K562 (cell line): ENCODE measurements around the gene SLC22A16. TPM values are rescaled to one million over a fixed set of nuclear protein-coding genes. Genes with fewer than 3 reads are reported as not detected.
"Not testable (repeated sequence)": the region's sequence is repeated elsewhere in the genome, so short reads cannot be mapped to it uniquely, and the experiment has no call there.

Experiments used
- ATAC-seq: fragments of 200-7000 bp; cut with Tn5 transposase; 3 replicates; pipeline ENCODE4 v1.9.1; 2020; ENCODE audit warnings: moderate library complexity
- BruUV-seq: library from RNA; stranded (reverse); fragments of 400-500 nt; replicated peaks from 2 replicates; lab custom pipeline; 2021; lab: Mats Ljungman, UMichigan
- CTCF ChIA-PET: fragments of 300-600 bp; formaldehyde crosslinking; extraction: SDS; loops from one replicate; lab custom pipeline; 2021; ENCODE audit warnings: low intra/inter-chr PET ratio; lab: Yijun Ruan, JAX
- POLR2A ChIA-PET: fragments of 300-600, 350-650 bp; sonication (Branson Sonifier 250); formaldehyde crosslinking; extraction: SDS; loops from one replicate; lab custom pipeline; 2021; ENCODE audit warnings: antibody characterized with exemption, inconsistent platforms; lab: Yijun Ruan, JAX
- DNase-seq, 4 experiments: peaks; one replicate each; pipeline versions ENCODE4 v3.0.0 to v3.0.0-alpha.2; 2011 to 2018; ENCODE audit warnings: low spot score in 3 of 4, mixed read lengths in 3 of 4; ENCODE audit errors: extremely low read depth in 1 of 4
- FAIRE-seq: peaks from 2 replicates; lab custom pipeline; 2011; peaks lifted over from hg19 to GRCh38; lab: Jason Lieb, UNC
- H2AFZ ChIP-seq: 2 replicates; pipeline ENCODE4 v1.6.0; 2011; ENCODE audit warnings: low read depth, low read length, control low read depth, inconsistent platforms
- H3K27ac ChIP-seq: fragments of 200-600 bp; 3 replicates; pipeline ENCODE4 v1.8.0; 2011; ENCODE audit warnings: low read depth, mild to moderate bottlenecking, control low read depth, inconsistent platforms, low read length, moderate library complexity, mixed read lengths; ENCODE audit errors: extremely low read depth
- H3K27me3 ChIP-seq, 2 experiments: fragments of 300-600 bp in 1 of 2; 2 replicates in 1 of 2; 3 replicates in 1 of 2; pipeline versions ENCODE4 v1.6.0 to v1.8.0; 2011; ENCODE audit warnings: inconsistent platforms in 2 of 2, low read length in 2 of 2, mild to moderate bottlenecking in 1 of 2, mixed read lengths in 1 of 2, moderate library complexity in 1 of 2; ENCODE audit not compliant: control insufficient read depth in 2 of 2, insufficient read depth in 2 of 2
- H3K36me3 ChIP-seq: fragments of 300-600 bp; 3 replicates; pipeline ENCODE4 v1.8.0; 2011; ENCODE audit warnings: mild to moderate bottlenecking, low read length, inconsistent platforms; ENCODE audit not compliant: control insufficient read depth, insufficient read depth
- H3K4me1 ChIP-seq, 2 experiments: fragments of 200-600 bp in 1 of 2; replicated peaks in 1 of 2; 2 replicates in 1 of 2; 3 replicates in 1 of 2; pipeline versions ENCODE4 v1.5.1 to v1.8.0; 2011; ENCODE audit warnings: inconsistent platforms in 2 of 2, low read length in 2 of 2, mild to moderate bottlenecking in 1 of 2, mixed read lengths in 1 of 2, moderate library complexity in 1 of 2; ENCODE audit not compliant: control insufficient read depth in 2 of 2, insufficient read depth in 2 of 2
- H3K4me2 ChIP-seq: 2 replicates; pipeline ENCODE4 v1.6.1; 2011; ENCODE audit warnings: low read length, control low read depth, inconsistent platforms, mixed read lengths; ENCODE audit not compliant: insufficient read depth
- H3K4me3 ChIP-seq: fragments of 200-600 bp; sonication (generic), shearing (Covaris generic); 2 replicates; pipeline ENCODE4 v1.5.1; 2016; ENCODE audit warnings: control low read depth, inconsistent platforms
- H3K79me2 ChIP-seq: fragments of 200-600 bp; 3 replicates; pipeline ENCODE4 v1.8.0; 2011; ENCODE audit warnings: low read length, inconsistent platforms; ENCODE audit not compliant: control insufficient read depth, insufficient read depth
- H3K9ac ChIP-seq, 2 experiments: 2 replicates each; pipeline versions ENCODE4 v1.6.0 to v1.6.1; 2011; ENCODE audit warnings: low read depth in 2 of 2, low read length in 2 of 2, control low read depth in 1 of 2, inconsistent platforms in 1 of 2, mild to moderate bottlenecking in 1 of 2, mixed read lengths in 1 of 2; ENCODE audit not compliant: insufficient read depth in 1 of 2
- H3K9me1 ChIP-seq: one replicate; pipeline ENCODE4 v1.6.0; 2011; ENCODE audit warnings: inconsistent platforms, mild to moderate bottlenecking, low read length, moderate library complexity; ENCODE audit not compliant: control insufficient read depth, insufficient read depth
- H3K9me3 ChIP-seq: replicated peaks from 2 replicates; pipeline ENCODE4 v1.5.1; 2011; ENCODE audit warnings: low read depth, low read length, inconsistent platforms; ENCODE audit not compliant: control insufficient read depth, insufficient read depth
- H4K20me1 ChIP-seq: replicated peaks from 2 replicates; pipeline ENCODE4 v1.6.1; 2011; ENCODE audit warnings: low read length, inconsistent platforms, mixed read lengths; ENCODE audit not compliant: control insufficient read depth, insufficient read depth
- BACH1 ChIP-seq: fragments of 200-800 bp; sonication (Bioruptor generic); IDR thresholded peaks from 2 replicates; pipeline ENCODE4 v1.6.1; 2016; ENCODE audit warnings: missing genetic modification characterization, missing compliant biosample characterization
- DDX20 ChIP-seq: fragments of 450-650 bp; IDR thresholded peaks from 2 replicates; pipeline ENCODE4 v1.6.1; 2016; ENCODE audit warnings: missing genetic modification characterization, low read depth, mild to moderate bottlenecking, missing compliant biosample characterization, moderate library complexity
- DMBX1 ChIP-seq: fragments of 250-450 bp; sonication (Bioruptor Pico); IDR thresholded peaks from 2 replicates; pipeline ENCODE4 v1.8.0; 2022; ENCODE audit warnings: inconsistent platforms, mild to moderate bottlenecking, moderate library complexity, borderline replicate concordance
- ILK ChIP-seq: fragments of 450-650 bp; IDR thresholded peaks from 2 replicates; pipeline ENCODE4 v1.6.1; 2016; ENCODE audit warnings: missing genetic modification characterization, low read depth, mild to moderate bottlenecking, missing compliant biosample characterization, moderate library complexity, borderline replicate concordance
- NR2C1 ChIP-seq, 2 experiments: fragments of 450-650 bp; IDR thresholded peaks; 2 replicates each; pipeline ENCODE4 v1.6.1; 2017; ENCODE audit warnings: mild to moderate bottlenecking in 2 of 2, antibody characterized with exemption in 1 of 2, inconsistent platforms in 1 of 2, missing compliant biosample characterization in 1 of 2, missing genetic modification characterization in 1 of 2
- PTTG1 ChIP-seq: fragments of 450-650 bp; IDR thresholded peaks from 2 replicates; pipeline ENCODE4 v1.6.1; 2016; ENCODE audit warnings: low read depth, mild to moderate bottlenecking, missing genetic modification characterization, missing compliant biosample characterization
- YY1 ChIP-seq, 3 experiments: IDR thresholded peaks; 2 replicates each; pipeline ENCODE4 v1.6.1; 2011; ENCODE audit warnings: low read length in 2 of 3, mild to moderate bottlenecking in 2 of 3, moderate library complexity in 2 of 3, borderline replicate concordance in 1 of 3, control low read depth in 1 of 3, low read depth in 1 of 3; ENCODE audit not compliant: insufficient read depth in 3 of 3, insufficient replicate concordance in 2 of 3, control insufficient read depth in 1 of 3, insufficient read length in 1 of 3; ENCODE audit errors: extremely low read depth in 1 of 3
- ZKSCAN8 ChIP-seq: fragments of 200-800 bp; sonication (Bioruptor generic); IDR thresholded peaks from 2 replicates; pipeline ENCODE4 v1.6.1; 2016; ENCODE audit warnings: missing genetic modification characterization, missing compliant biosample characterization
- ZNF584 ChIP-seq: fragments of 200-800 bp; sonication (Bioruptor generic); IDR thresholded peaks from 2 replicates; pipeline ENCODE4 v1.6.1; 2016; ENCODE audit warnings: low read depth, mild to moderate bottlenecking, missing genetic modification characterization, missing compliant biosample characterization
- ZNF589 ChIP-seq: fragments of 200-800 bp; sonication (Bioruptor generic); IDR thresholded peaks from 2 replicates; pipeline ENCODE4 v1.6.1; 2016; ENCODE audit warnings: low read depth, missing genetic modification characterization, missing compliant biosample characterization
- ZNF766 ChIP-seq: fragments of 200-800 bp; sonication (Bioruptor generic); conservative IDR thresholded peaks from 2 replicates; pipeline ENCODE4 v1.6.1; 2016; ENCODE audit warnings: missing genetic modification characterization, missing compliant biosample characterization
- WGBS: fragments of 100-300 bp; shearing (Covaris generic); methylation state at CpG from one replicate; pipeline ENCODE4 v1.1.6; 2016; ENCODE audit warnings: low coverage, mixed read lengths; ENCODE audit not compliant: insufficient coverage; ENCODE audit errors: missing lambda C conversion rate; 5-methylcytosine and 5-hydroxymethylcytosine counted together
- in situ Hi-C: fragments of 300-500 bp; cut with MboI; formaldehyde crosslinking; loops from 4 replicates; pipeline ENCODE4 v1.15.0; 2018; ENCODE audit warnings: inconsistent platforms, mixed read lengths
- intact Hi-C: fragments of 100-400 bp; cut with micrococcal nuclease; formaldehyde crosslinking; loops from 2 replicates; pipeline ENCODE4 v1.14.2; 2022
- polyA plus RNA-seq, 8 experiments: library from polyadenylated mRNA; depleted of rRNA in 4 of 8; stranded (reverse) in 5 of 8; unstranded in 3 of 8; fragments of >200 nt; fragmentation: Nextera tagmentation in 2 of 8; fragmentation: Illumina TruSeq in 1 of 8; extraction: Ambion mirVana in 2 of 8; extraction: Trizol in 1 of 8; gene quantifications; 2 replicates each; pipeline versions ENCODE4 v1.2.1 to v1.2.3, GENCODE V29; 2011 to 2014; ENCODE audit warnings: inconsistent platforms in 1 of 8, missing spikeins in 1 of 8
- total RNA-seq, 7 experiments: library from RNA; depleted of rRNA in 6 of 7; stranded (reverse); fragments of >200 nt in 6 of 7; fragmentation: Illumina TruSeq in 2 of 7; extraction: Trizol in 2 of 7; gene quantifications; 2 replicates each; pipeline versions ENCODE4 v1.2.1 to v1.2.3, GENCODE V29; 2011 to 2021; ENCODE audit warnings: low replicate concordance in 1 of 7
- TF ChIP-seq, protein P1 (sequence below), 2 experiments: fragments of 200-800 bp in 1 of 2; sonication (Bioruptor generic) in 1 of 2; sonication (generic) in 1 of 2; formaldehyde crosslinking in 1 of 2; IDR thresholded peaks in 1 of 2; conservative IDR thresholded peaks in 1 of 2; 2 replicates each; pipeline versions ENCODE4 v1.5.0 to v1.6.1; 2016 to 2020; ENCODE audit warnings: missing compliant biosample characterization in 1 of 2, missing genetic modification characterization in 1 of 2, missing genetic modification reagents in 1 of 2
- TF ChIP-seq, protein P2 (sequence below): fragments of 450-650 bp; conservative IDR thresholded peaks from 2 replicates; pipeline ENCODE4 v1.6.1; 2016; ENCODE audit warnings: missing genetic modification characterization, low read depth, mild to moderate bottlenecking, missing compliant biosample characterization, moderate library complexity
- TF ChIP-seq, protein P3 (sequence below), 3 experiments: fragments of 200-800 bp in 1 of 3; sonication (Bioruptor generic) in 1 of 3; sonication (generic) in 1 of 3; formaldehyde crosslinking in 1 of 3; IDR thresholded peaks; 2 replicates each; pipeline versions ENCODE4 v1.6.1 to v1.8.0; 2016 to 2022; ENCODE audit warnings: mild to moderate bottlenecking in 2 of 3, missing compliant biosample characterization in 2 of 3, missing genetic modification characterization in 2 of 3, missing genetic modification reagents in 1 of 3

SLC22A16 gene
- total and polyA plus RNA-seq, 9 of the 15 experiments (the other 6 are each of a cell fraction or from before 2014, with no cell fraction given), result not detected

DNA sequence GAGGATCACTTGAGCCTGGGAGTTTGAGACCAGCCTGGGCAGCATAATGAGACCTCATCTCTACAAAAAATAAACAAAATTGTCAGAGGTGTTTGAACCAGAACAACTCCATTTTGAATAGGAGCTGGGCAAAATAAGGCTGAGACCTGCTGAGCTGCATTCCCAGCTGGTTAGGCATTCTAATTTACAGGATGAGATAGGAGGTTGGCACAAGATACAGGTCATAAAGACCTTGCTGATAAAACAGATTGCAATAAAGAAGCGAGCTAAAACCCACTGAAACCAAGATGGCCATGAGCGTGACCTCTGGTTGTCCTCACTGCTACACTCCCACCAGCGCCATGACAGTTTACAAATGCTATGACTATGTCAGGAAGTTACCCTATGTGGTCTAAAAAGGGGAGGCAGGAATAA is 11.6 kb upstream of the SLC22A16 start:
- H3K4me3 ChIP-seq; H3K27me3 ChIP-seq; ATAC-seq; H3K4me2 ChIP-seq; BruUV-seq; CTCF ChIA-PET; H3K9ac ChIP-seq; H3K9me3 ChIP-seq; H3K9me1 ChIP-seq; intact Hi-C loops; POLR2A ChIA-PET; H4K20me1 ChIP-seq; H3K79me2 ChIP-seq; H3K36me3 ChIP-seq; H3K27ac ChIP-seq; in situ Hi-C loops; H3K4me1 ChIP-seq; DNase-seq; TF ChIP-seq NR2C1 (IDR thresholded peaks at IDR 0.05): not testable (repeated sequence)
- 8% methylated on average over 3 of the region's 3 CpGs for WGBS
- peak; percentile 32 for FAIRE-seq
- peak overlapping the region; percentile 6; the same call in 1 of the 2 replicates for H2AFZ ChIP-seq
- TF ChIP-seq, protein P1, sequence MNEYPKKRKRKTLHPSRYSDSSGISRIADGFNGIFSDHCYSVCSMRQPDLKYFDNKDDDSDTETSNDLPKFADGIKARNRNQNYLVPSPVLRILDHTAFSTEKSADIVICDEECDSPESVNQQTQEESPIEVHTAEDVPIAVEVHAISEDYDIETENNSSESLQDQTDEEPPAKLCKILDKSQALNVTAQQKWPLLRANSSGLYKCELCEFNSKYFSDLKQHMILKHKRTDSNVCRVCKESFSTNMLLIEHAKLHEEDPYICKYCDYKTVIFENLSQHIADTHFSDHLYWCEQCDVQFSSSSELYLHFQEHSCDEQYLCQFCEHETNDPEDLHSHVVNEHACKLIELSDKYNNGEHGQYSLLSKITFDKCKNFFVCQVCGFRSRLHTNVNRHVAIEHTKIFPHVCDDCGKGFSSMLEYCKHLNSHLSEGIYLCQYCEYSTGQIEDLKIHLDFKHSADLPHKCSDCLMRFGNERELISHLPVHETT (CRISPR knock-in tag; conservative IDR thresholded peaks at IDR 0.05 in 1 of 2, IDR thresholded peaks at IDR 0.05 in 1 of 2), result 0 out of 4 replicates have a peak, but pooled peaks of 1 of the 2 experiments have one; percentile 58
- TF ChIP-seq ZNF584 (CRISPR knock-in tag) (0 out of 2 replicates have a peak, but pooled peaks have one; percentile 59), NR2C1 (tag; IDR thresholded peaks at IDR 0.05) (peak; percentile 44; the same call in 1 of the 2 replicates), BACH1 (tag) (0 out of 2 replicates have a peak, but pooled peaks have one; percentile 37), ZKSCAN8 (CRISPR knock-in tag) (0 out of 2 replicates have a peak, but pooled peaks have one; percentile 59), DMBX1 (peak; percentile 48; the same call in 1 of the 2 replicates), YY1 (IDR thresholded peaks at IDR 0.05; ENCODE audit: borderline replicate concordance in 1 of 3, control insufficient read depth in 1 of 3, extremely low read depth in 1 of 3, insufficient read depth in 3 of 3, insufficient read length in 1 of 3, insufficient replicate concordance in 2 of 3, low read depth in 1 of 3, low read length in 2 of 3) (peak in 1 of 3 experiments; percentile 41), PTTG1 (0 out of 2 replicates have a peak, but pooled peaks have one; percentile 59), ZNF766 (CRISPR knock-in tag) (0 out of 2 replicates have a peak, but pooled peaks have one; percentile 22), ZNF589 (CRISPR knock-in tag) (0 out of 2 replicates have a peak, but pooled peaks have one; percentile 65), ILK (tag) (peak; percentile 62; the same call in 1 of the 2 replicates), DDX20 (0 out of 2 replicates have a peak, but pooled peaks have one; percentile 47)
- TF ChIP-seq, protein P2, sequence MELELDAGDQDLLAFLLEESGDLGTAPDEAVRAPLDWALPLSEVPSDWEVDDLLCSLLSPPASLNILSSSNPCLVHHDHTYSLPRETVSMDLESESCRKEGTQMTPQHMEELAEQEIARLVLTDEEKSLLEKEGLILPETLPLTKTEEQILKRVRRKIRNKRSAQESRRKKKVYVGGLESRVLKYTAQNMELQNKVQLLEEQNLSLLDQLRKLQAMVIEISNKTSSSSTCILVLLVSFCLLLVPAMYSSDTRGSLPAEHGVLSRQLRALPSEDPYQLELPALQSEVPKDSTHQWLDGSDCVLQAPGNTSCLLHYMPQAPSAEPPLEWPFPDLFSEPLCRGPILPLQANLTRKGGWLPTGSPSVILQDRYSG (tag), result 0 out of 2 replicates have a peak, but pooled peaks have one; percentile 60
- TF ChIP-seq, protein P3, sequence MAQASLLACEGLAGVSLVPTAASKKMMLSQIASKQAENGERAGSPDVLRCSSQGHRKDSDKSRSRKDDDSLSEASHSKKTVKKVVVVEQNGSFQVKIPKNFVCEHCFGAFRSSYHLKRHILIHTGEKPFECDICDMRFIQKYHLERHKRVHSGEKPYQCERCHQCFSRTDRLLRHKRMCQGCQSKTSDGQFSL (CRISPR knock-in tag; IDR thresholded peaks at IDR 0.05), result not testable (repeated sequence)
- TF ChIP-seq, protein P3 (tag; IDR thresholded peaks at IDR 0.05), result peak in 1 of 2 experiments; percentile 74; a peak in 2 of 4 replicates
